Transverse colon (tissue), 3 donors: ENCODE data around the gene ROR1.

Experiments
- CTCF ChIP-seq, 5 experiments: fragments of 200-600 bp in 3 of 5; fragments of 450-650 bp in 2 of 5; sonication (generic) in 3 of 5; IDR thresholded peaks; 1 replicate in 2 of 5; 2 replicates in 3 of 5; pipeline ENCODE4 v1.5.1; 2016 to 2017; ENCODE audit warnings: antibody characterized with exemption in 5 of 5, inconsistent platforms in 3 of 5, mild to moderate bottlenecking in 2 of 5, moderate library complexity in 1 of 5
- EP300 ChIP-seq: sonication (generic); formaldehyde crosslinking; IDR thresholded peaks from one replicate; pipeline ENCODE4 v1.6.1; 2017; ENCODE audit warnings: antibody characterized with exemption, low read depth
- POLR2A ChIP-seq: fragments of 450-650 bp; IDR thresholded peaks from one replicate; pipeline ENCODE4 v1.6.1; 2016; ENCODE audit warnings: antibody characterized with exemption, mild to moderate bottlenecking, moderate library complexity

- TF ChIP-seq CTCF (IDR thresholded peaks at IDR 0.05) (no peak), EP300 (no peak), POLR2A (no peak)
Measured at GRCh38 chr1:63934697-63935096, 160.9 kb downstream of the ROR1 start.
